Measurements from ENCODE around the gene RBMS3. TPM values are rescaled to one million over a fixed set of nuclear protein-coding genes. Genes with fewer than 3 reads are reported as not detected.

Gene RBMS3
- total RNA-seq, 1 donor from 2014 or later, result 13.2 TPM

DNA sequence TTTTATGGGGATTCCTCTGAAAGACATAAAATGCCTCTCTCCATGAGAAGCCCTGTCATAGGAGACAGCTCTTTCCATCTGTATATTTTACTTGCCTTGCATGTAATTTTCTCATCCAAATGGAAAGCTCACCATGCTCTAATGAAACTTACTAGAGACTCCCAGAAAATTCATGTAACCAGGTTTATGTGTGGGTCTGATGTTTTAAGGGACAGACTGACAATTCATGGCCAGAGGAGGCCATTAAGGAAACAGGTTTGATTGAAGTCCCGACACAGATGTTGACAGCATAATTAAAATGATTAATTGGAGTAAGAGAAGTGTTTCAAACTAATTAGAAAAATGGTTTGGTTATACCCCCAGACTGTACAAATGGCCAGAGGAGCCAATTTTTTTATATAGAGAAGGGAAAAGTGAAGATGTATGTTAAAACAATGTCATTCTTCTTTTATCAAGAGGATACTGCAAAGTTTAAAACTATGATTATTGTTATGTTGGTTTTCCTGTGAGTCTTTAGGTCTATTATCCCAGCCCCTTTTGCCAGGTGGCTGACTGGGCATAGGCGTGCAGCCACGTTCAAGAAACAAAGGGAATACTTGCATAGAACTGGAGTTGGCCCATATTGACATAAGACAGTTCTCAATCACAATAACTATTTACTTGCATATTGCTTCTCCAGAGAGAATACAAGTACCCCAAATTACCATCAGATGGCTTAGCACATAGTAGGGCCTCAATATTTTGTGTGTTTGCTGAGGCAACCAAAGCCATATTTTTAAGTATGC, 64.8 kb downstream of the RBMS3 start:
- H3K4me3 ChIP-seq (ENCODE audit: low read depth, low read length), result no peak overlapping the region
- TF ChIP-seq, protein P1, sequence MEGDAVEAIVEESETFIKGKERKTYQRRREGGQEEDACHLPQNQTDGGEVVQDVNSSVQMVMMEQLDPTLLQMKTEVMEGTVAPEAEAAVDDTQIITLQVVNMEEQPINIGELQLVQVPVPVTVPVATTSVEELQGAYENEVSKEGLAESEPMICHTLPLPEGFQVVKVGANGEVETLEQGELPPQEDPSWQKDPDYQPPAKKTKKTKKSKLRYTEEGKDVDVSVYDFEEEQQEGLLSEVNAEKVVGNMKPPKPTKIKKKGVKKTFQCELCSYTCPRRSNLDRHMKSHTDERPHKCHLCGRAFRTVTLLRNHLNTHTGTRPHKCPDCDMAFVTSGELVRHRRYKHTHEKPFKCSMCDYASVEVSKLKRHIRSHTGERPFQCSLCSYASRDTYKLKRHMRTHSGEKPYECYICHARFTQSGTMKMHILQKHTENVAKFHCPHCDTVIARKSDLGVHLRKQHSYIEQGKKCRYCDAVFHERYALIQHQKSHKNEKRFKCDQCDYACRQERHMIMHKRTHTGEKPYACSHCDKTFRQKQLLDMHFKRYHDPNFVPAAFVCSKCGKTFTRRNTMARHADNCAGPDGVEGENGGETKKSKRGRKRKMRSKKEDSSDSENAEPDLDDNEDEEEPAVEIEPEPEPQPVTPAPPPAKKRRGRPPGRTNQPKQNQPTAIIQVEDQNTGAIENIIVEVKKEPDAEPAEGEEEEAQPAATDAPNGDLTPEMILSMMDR (conservative IDR thresholded peaks at IDR 0.05; ENCODE audit: low read depth, low read length), result no peak
- DNase-seq (ENCODE audit: low read depth), result no peak

DNA sequence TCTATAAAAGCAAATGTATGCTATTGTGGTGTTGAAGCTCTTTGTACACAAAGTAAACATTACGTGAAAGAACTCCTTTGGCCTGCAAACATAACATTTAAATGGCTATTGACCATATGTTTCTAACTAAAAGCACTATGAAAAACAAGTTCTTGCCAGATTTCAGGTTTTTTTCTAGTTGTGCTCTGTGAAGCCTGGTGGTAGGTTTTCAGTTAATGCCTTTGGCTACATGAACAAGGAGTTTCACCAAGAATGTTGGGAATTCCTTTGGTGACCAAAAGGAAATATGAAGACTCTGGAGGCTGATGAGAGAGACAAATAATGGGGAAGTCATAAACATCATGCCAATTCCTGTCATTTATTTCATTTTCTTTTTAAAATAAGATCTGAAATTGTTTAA, 66.0 kb downstream of the RBMS3 start:
- no peak overlapping the region for H3K4me3 ChIP-seq (ENCODE audit: low read depth, low read length)
- TF ChIP-seq, protein P1 (conservative IDR thresholded peaks at IDR 0.05; ENCODE audit: low read depth, low read length), result no peak
- no peak for DNase-seq (ENCODE audit: low read depth)

DNA sequence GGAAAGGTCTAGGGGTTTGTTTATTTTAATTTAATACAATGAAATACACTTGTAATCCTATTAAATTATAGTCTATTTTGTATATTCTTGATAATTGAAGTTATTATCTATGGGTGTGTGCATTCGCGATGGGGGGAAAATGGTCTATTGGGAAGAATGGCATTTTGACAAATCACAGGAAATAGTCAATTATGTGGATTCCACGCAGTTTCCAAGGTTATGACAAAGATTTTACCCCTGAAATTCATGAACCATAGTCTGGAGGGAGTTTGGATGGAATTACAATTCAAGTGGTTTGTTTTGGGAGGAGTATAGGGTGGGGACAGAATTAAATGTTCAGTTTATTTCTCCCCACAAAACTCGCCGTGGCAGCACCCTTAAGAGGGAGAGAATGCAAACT, 66.5 kb downstream of the RBMS3 start:
- TF ChIP-seq, protein P1 (conservative IDR thresholded peaks at IDR 0.05; ENCODE audit: low read depth, low read length), result no peak
- no peak for DNase-seq (ENCODE audit: low read depth)
- no peak overlapping the region for H3K4me3 ChIP-seq (ENCODE audit: low read depth, low read length)

DNA sequence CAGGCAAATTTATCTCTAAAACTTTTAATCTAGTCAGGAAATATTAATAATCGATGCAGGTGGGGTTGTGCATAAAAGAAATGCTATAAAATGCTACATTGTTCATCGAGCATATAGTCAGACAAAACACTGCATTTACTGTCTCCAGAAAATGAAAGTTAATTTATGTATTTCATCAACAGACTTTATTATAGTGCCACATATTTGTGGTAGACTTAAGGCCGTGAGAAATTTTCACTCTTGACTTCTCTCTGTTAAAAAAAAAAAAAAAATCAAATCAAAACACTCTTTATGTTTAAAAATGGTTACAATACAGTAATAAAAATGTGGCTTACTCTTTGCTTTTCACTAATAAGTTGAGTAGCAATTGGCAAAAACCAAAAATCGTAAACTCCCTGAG, 67.4 kb downstream of the RBMS3 start:
- no peak for DNase-seq (ENCODE audit: low read depth)
- TF ChIP-seq, protein P1 (conservative IDR thresholded peaks at IDR 0.05; ENCODE audit: low read depth, low read length), result no peak
- no peak overlapping the region for H3K4me3 ChIP-seq (ENCODE audit: low read depth, low read length)

DNA sequence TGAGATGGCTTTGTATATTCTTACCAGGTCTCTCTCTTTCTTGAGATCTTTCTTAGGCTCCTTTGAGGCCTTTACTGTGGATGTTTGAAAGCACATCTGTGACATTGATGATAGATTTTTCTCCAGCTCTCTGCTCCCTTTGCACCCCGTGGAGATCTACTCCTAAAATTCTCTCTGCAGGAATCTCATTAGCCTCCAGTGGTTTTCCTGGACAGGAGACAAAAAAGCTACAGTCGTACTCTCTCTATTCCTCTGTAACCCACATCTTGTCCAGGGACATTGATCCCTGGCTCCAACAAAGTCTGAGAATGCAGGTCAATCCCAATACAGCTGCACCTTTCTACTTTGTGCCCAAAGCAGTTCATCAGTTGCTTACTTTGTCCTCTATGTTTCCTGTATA, 68.2 kb downstream of the RBMS3 start:
- no peak overlapping the region for H3K4me3 ChIP-seq (ENCODE audit: low read depth, low read length)
- DNase-seq (ENCODE audit: low read depth), result no peak
- TF ChIP-seq, protein P1 (conservative IDR thresholded peaks at IDR 0.05; ENCODE audit: low read depth, low read length), result no peak

GRCh38 chr3:29353807-29354206, 72.9 kb downstream of the RBMS3 start:
- no peak for DNase-seq (ENCODE audit: low read depth)
- TF ChIP-seq, protein P1 (conservative IDR thresholded peaks at IDR 0.05; ENCODE audit: low read depth, low read length), result no peak
- no peak overlapping the region for H3K4me3 ChIP-seq (ENCODE audit: low read depth, low read length)

DNA sequence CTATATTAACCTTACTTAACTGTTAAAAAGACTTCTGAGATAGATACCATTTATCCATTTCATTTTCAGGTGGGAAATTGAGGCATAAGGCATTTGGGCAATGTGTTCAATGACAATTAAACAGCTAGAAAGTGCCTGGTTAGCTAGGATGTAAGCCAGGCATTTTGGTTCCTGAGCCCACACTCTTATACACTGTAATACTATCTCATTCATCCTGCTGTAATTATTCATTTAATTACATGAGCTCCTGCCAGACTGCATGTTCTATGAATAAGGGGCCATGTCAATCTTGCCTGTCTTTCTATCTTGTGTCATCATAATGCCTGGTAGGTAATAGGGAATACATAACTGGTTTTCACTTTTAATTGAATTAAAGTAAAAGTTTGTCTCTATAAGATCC, 74.0 kb downstream of the RBMS3 start:
- H3K4me3 ChIP-seq (ENCODE audit: low read depth, low read length), result no peak overlapping the region
- TF ChIP-seq, protein P1 (conservative IDR thresholded peaks at IDR 0.05; ENCODE audit: low read depth, low read length), result no peak
- no peak for DNase-seq (ENCODE audit: low read depth)

Data from epithelial cell of proximal tubule (primary cell).